Measurements from ENCODE around the gene NCBP3.

GRCh38 chr17:3875317-3875716, 29.3 kb upstream of the NCBP3 start:
- no peak for TF ChIP-seq REST (IDR thresholded peaks at IDR 0.05; ENCODE audit: insufficient read depth in 1 of 2, low read depth in 2 of 2, low read length in 2 of 2)
- no peak for TF ChIP-seq POLR2AphosphoS5 (IDR thresholded peaks at IDR 0.05; ENCODE audit: low read depth, low read length)
- no peak for TF ChIP-seq TAF1 (IDR thresholded peaks at IDR 0.05; ENCODE audit: borderline replicate concordance, insufficient read depth, low read length)
- no peak for TF ChIP-seq SIN3A (IDR thresholded peaks at IDR 0.05; ENCODE audit: borderline replicate concordance, insufficient read depth, low read length)
- no peak for TF ChIP-seq FOXP2 (optimal IDR thresholded peaks at IDR 0.05; ENCODE audit: borderline replicate concordance, extremely low read depth, extremely low read length, insufficient read depth)

Measured in PFSK-1 (cell line).